Measurements from ENCODE around the gene CDR2. TPM values are rescaled to one million over a fixed set of nuclear protein-coding genes. Genes with fewer than 3 reads are reported as not detected.

The CDR2 gene
- total and polyA plus RNA-seq, 9 of the 15 experiments (the other 6 are each of a cell fraction or from before 2014, with no cell fraction given) = 4.6 to 30.3 (median 19.9) TPM

GRCh38 chr16:22297871-22298733, 76.3 kb downstream of the CDR2 start (continued):
- TF ChIP-seq HDAC8 (tag; IDR thresholded peaks at IDR 0.05) (no peak), TEAD2 (tag; IDR thresholded peaks at IDR 0.05) (no peak), AFF4 (CRISPR knock-in tag; IDR thresholded peaks at IDR 0.05) (no peak; the same call in 1 of the 2 replicates), TEAD4 (IDR thresholded peaks at IDR 0.05; ENCODE audit: low read length) (peak; percentile 76), TEAD4 (CRISPR knock-in tag; IDR thresholded peaks at IDR 0.05; ENCODE audit: borderline replicate concordance) (0 out of 2 replicates have a peak, but pooled peaks have one; percentile 42), MEF2A (IDR thresholded peaks at IDR 0.05; ENCODE audit: control insufficient read depth, low read depth, low read length) (no peak), CEBPG (CRISPR knock-in tag; IDR thresholded peaks at IDR 0.05) (no peak; the same call in 1 of the 2 replicates), CEBPG (tag; conservative IDR thresholded peaks at IDR 0.05 in 1 of 2, IDR thresholded peaks at IDR 0.05 in 1 of 2) (no peak), MED1 (CRISPR knock-in tag; IDR thresholded peaks at IDR 0.05; ENCODE audit: borderline replicate concordance) (no peak), ARID2 (IDR thresholded peaks at IDR 0.05) (no peak), HNRNPLL (IDR thresholded peaks at IDR 0.05; ENCODE audit: low read depth, low read length, poor library complexity, severe bottlenecking) (peak; percentile 68), SRSF7 (optimal IDR thresholded peaks at IDR 0.05; ENCODE audit: low read depth, low read length) (no peak), ZNF263 (CRISPR knock-in tag; IDR thresholded peaks at IDR 0.05; ENCODE audit: borderline replicate concordance) (0 out of 2 replicates have a peak, but pooled peaks have one; percentile 1), TRIM28 (IDR thresholded peaks at IDR 0.05) (peak; percentile 43; the same call in 1 of the 2 replicates)
- TF ChIP-seq, protein P1, sequence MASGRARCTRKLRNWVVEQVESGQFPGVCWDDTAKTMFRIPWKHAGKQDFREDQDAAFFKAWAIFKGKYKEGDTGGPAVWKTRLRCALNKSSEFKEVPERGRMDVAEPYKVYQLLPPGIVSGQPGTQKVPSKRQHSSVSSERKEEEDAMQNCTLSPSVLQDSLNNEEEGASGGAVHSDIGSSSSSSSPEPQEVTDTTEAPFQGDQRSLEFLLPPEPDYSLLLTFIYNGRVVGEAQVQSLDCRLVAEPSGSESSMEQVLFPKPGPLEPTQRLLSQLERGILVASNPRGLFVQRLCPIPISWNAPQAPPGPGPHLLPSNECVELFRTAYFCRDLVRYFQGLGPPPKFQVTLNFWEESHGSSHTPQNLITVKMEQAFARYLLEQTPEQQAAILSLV (tag; IDR thresholded peaks at IDR 0.05) = no peak
- TF ChIP-seq, protein P2, sequence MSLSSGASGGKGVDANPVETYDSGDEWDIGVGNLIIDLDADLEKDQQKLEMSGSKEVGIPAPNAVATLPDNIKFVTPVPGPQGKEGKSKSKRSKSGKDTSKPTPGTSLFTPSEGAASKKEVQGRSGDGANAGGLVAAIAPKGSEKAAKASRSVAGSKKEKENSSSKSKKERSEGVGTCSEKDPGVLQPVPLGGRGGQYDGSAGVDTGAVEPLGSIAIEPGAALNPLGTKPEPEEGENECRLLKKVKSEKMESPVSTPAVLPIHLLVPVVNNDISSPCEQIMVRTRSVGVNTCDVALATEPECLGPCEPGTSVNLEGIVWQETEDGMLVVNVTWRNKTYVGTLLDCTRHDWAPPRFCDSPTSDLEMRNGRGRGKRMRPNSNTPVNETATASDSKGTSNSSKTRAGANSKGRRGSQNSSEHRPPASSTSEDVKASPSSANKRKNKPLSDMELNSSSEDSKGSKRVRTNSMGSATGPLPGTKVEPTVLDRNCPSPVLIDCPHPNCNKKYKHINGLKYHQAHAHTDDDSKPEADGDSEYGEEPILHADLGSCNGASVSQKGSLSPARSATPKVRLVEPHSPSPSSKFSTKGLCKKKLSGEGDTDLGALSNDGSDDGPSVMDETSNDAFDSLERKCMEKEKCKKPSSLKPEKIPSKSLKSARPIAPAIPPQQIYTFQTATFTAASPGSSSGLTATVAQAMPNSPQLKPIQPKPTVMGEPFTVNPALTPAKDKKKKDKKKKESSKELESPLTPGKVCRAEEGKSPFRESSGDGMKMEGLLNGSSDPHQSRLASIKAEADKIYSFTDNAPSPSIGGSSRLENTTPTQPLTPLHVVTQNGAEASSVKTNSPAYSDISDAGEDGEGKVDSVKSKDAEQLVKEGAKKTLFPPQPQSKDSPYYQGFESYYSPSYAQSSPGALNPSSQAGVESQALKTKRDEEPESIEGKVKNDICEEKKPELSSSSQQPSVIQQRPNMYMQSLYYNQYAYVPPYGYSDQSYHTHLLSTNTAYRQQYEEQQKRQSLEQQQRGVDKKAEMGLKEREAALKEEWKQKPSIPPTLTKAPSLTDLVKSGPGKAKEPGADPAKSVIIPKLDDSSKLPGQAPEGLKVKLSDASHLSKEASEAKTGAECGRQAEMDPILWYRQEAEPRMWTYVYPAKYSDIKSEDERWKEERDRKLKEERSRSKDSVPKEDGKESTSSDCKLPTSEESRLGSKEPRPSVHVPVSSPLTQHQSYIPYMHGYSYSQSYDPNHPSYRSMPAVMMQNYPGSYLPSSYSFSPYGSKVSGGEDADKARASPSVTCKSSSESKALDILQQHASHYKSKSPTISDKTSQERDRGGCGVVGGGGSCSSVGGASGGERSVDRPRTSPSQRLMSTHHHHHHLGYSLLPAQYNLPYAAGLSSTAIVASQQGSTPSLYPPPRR (CRISPR knock-in tag; IDR thresholded peaks at IDR 0.05; ENCODE audit: borderline replicate concordance) = peak; percentile 80
